Measurements from ENCODE around the gene LRRC14B.
"Not testable (repeated sequence)": the region's sequence is repeated elsewhere in the genome, so short reads cannot be mapped to it uniquely, and the experiment has no call there.

DNA sequence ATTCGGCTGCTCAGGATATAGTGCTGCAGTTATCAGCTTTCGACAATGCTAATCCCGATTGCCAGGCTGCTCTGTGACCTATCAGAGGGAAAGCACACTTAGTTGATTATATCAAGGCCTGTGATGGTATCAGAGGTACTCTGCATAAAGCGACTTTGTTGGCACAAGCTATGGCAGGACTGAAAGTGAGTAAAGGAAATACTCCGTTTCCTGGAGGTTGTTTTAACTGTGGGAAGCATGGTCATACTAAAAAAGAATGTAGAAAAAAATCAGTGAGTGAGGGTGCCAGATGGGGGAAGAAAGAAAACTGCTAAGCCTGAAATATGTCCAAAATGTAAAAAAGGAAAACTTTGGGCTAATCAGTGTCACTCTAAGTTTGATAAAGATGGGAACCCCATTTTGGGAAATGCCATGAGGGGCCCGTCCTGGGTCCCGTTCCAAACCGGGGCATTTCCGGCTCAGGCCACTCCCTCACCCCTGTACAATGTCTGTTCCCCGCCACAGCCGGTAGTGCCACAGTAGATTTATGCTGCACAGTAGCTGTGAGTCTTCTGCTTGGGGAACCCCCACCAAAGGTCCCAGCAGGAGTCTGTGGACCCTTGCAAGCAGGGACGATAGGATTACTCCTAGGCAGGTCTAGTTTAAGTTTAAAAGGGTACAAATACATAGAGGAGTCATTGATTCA, 52.5 kb downstream of the LRRC14B start:
- TF ChIP-seq, protein P1, sequence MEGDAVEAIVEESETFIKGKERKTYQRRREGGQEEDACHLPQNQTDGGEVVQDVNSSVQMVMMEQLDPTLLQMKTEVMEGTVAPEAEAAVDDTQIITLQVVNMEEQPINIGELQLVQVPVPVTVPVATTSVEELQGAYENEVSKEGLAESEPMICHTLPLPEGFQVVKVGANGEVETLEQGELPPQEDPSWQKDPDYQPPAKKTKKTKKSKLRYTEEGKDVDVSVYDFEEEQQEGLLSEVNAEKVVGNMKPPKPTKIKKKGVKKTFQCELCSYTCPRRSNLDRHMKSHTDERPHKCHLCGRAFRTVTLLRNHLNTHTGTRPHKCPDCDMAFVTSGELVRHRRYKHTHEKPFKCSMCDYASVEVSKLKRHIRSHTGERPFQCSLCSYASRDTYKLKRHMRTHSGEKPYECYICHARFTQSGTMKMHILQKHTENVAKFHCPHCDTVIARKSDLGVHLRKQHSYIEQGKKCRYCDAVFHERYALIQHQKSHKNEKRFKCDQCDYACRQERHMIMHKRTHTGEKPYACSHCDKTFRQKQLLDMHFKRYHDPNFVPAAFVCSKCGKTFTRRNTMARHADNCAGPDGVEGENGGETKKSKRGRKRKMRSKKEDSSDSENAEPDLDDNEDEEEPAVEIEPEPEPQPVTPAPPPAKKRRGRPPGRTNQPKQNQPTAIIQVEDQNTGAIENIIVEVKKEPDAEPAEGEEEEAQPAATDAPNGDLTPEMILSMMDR (IDR thresholded peaks at IDR 0.05), result not testable (repeated sequence)
- TF ChIP-seq POLR2A (IDR thresholded peaks at IDR 0.05), result not testable (repeated sequence)

Data from testis (tissue), 2 donors.